Endothelial cell of umbilical vein (primary cell): ENCODE measurements around the gene IGSF1. TPM values are rescaled to one million over a fixed set of nuclear protein-coding genes. Genes with fewer than 3 reads are reported as not detected.
"Not testable (repeated sequence)": the region's sequence is repeated elsewhere in the genome, so short reads cannot be mapped to it uniquely, and the experiment has no call there.

Experiments used
- BruUV-seq: library from RNA; stranded (reverse); fragments of 400-500 nt; replicated peaks from 2 replicates; lab custom pipeline; 2021; lab: Mats Ljungman, UMichigan
- CTCF ChIA-PET: fragments of 300-600, 350-600 bp; sonication (Branson Sonifier 250); formaldehyde crosslinking; loops from one replicate; lab custom pipeline; 2021; ENCODE audit warnings: antibody characterized with exemption, inconsistent platforms; lab: Charles Lee
- POLR2A ChIA-PET: fragments of 300-600, 350-600 bp; sonication (Branson Sonifier 250); formaldehyde crosslinking; loops from one replicate; lab custom pipeline; 2021; ENCODE audit warnings: antibody characterized with exemption, inconsistent platforms; lab: Charles Lee
- DNase-seq: peaks from one replicate; pipeline ENCODE4 v3.0.0-alpha.2; 2011; ENCODE audit warnings: low read depth, low spot score
- FAIRE-seq: peaks from 2 replicates; lab custom pipeline; 2011; peaks lifted over from hg19 to GRCh38; lab: Jason Lieb, UNC
- H2AFZ ChIP-seq: 2 replicates; pipeline ENCODE4 v1.6.0; 2012; ENCODE audit warnings: low read depth, low read length, control low read depth, inconsistent platforms
- H3K27ac ChIP-seq: 2 replicates; pipeline ENCODE4 v1.5.1; 2011; ENCODE audit warnings: low read depth, mild to moderate bottlenecking, control low read depth, low read length, moderate library complexity; ENCODE audit not compliant: insufficient read depth
- H3K27me3 ChIP-seq, 2 experiments: 2 replicates each; pipeline versions ENCODE4 v1.6.0 to v1.6.1; 2011; ENCODE audit warnings: low read length in 2 of 2, mixed read lengths in 1 of 2; ENCODE audit not compliant: control insufficient read depth in 2 of 2, insufficient read depth in 2 of 2
- H3K36me3 ChIP-seq, 2 experiments: 2 replicates in 1 of 2; 3 replicates in 1 of 2; pipeline ENCODE4 v1.5.1; 2011; ENCODE audit warnings: low read length in 2 of 2, mild to moderate bottlenecking in 1 of 2, moderate library complexity in 1 of 2; ENCODE audit not compliant: control insufficient read depth in 2 of 2, insufficient read depth in 2 of 2; ENCODE audit errors: extremely low read depth in 1 of 2
- H3K4me1 ChIP-seq: 3 replicates; pipeline ENCODE4 v1.5.1; 2011; ENCODE audit warnings: mild to moderate bottlenecking, low read length; ENCODE audit not compliant: control insufficient read depth, insufficient read depth; ENCODE audit errors: extremely low read depth
- H3K4me2 ChIP-seq: 2 replicates; pipeline ENCODE4 v1.6.1; 2011; ENCODE audit warnings: low read length, control low read depth, mixed read lengths; ENCODE audit not compliant: insufficient read depth
- H3K4me3 ChIP-seq, 3 experiments: fragments of 200-600 bp in 1 of 3; sonication (generic), shearing (Covaris generic) in 1 of 3; replicated peaks in 1 of 3; 2 replicates each; pipeline ENCODE4 v1.5.1; 2011 to 2016; ENCODE audit warnings: control low read depth in 3 of 3, low read length in 3 of 3, mild to moderate bottlenecking in 2 of 3, inconsistent platforms in 1 of 3, low read depth in 1 of 3, moderate library complexity in 1 of 3; ENCODE audit not compliant: insufficient read depth in 1 of 3
- H3K79me2 ChIP-seq: 2 replicates; pipeline ENCODE4 v1.6.0; 2012; ENCODE audit warnings: low read length, inconsistent platforms; ENCODE audit not compliant: control insufficient read depth, insufficient read depth
- H3K9ac ChIP-seq: replicated peaks from 2 replicates; pipeline ENCODE3; 2011; ENCODE audit warnings: low read length, control low read depth; ENCODE audit not compliant: insufficient read depth; ENCODE audit errors: extremely low read depth
- H3K9me1 ChIP-seq: replicated peaks from 3 replicates; pipeline ENCODE4 v1.6.0; 2011; ENCODE audit warnings: mild to moderate bottlenecking, low read length; ENCODE audit not compliant: control insufficient read depth, insufficient read depth; ENCODE audit errors: extremely low read depth
- H3K9me3 ChIP-seq: replicated peaks from 2 replicates; pipeline ENCODE4 v1.5.1; 2012; ENCODE audit warnings: low read length, inconsistent platforms; ENCODE audit not compliant: control insufficient read depth, insufficient read depth
- H4K20me1 ChIP-seq: replicated peaks from 2 replicates; pipeline ENCODE3; 2011; ENCODE audit warnings: mild to moderate bottlenecking, low read length; ENCODE audit not compliant: control insufficient read depth, insufficient read depth; ENCODE audit errors: extremely low read depth
- CTCF ChIP-seq, 2 donors: IDR thresholded peaks; 1 replicate in 1 of 2; 2 replicates in 1 of 2; pipeline ENCODE4 v1.5.1; 2011; ENCODE audit warnings: low read length in 2 of 2, mild to moderate bottlenecking in 2 of 2, moderate library complexity in 2 of 2, control low read depth in 1 of 2, inconsistent platforms in 1 of 2, low read depth in 1 of 2; ENCODE audit not compliant: insufficient read depth in 1 of 2; ENCODE audit errors: extremely low read depth in 1 of 2
- EZH2 ChIP-seq: IDR thresholded peaks from 2 replicates; pipeline ENCODE4 v1.6.1; 2012; ENCODE audit warnings: borderline replicate concordance, low read depth, mild to moderate bottlenecking, moderate library complexity, low read length, inconsistent platforms; ENCODE audit not compliant: severe bottlenecking
- FOS ChIP-seq: IDR thresholded peaks from 2 replicates; pipeline ENCODE4 v1.6.1; 2011; ENCODE audit warnings: mild to moderate bottlenecking, low read length, moderate library complexity, borderline replicate concordance; ENCODE audit not compliant: insufficient read depth
- GATA2 ChIP-seq: IDR thresholded peaks from 2 replicates; pipeline ENCODE4 v1.7.0; 2011; ENCODE audit warnings: low read depth, mild to moderate bottlenecking, moderate library complexity, mixed read lengths, low read length; ENCODE audit not compliant: insufficient read length, insufficient read depth
- JUN ChIP-seq: IDR thresholded peaks from 2 replicates; pipeline ENCODE4 v1.6.1; 2011; ENCODE audit warnings: borderline replicate concordance, low read depth; ENCODE audit not compliant: insufficient read length, insufficient read depth
- MAX ChIP-seq: IDR thresholded peaks from 2 replicates; pipeline ENCODE4 v1.6.1; 2011; ENCODE audit not compliant: insufficient read depth, insufficient read length
- MYC ChIP-seq: IDR thresholded peaks from one replicate; pipeline ENCODE4 v1.6.1; 2011; ENCODE audit warnings: mild to moderate bottlenecking, low read depth, low read length
- POLR2A ChIP-seq: IDR thresholded peaks from 2 replicates; pipeline ENCODE4 v1.6.1; 2012; ENCODE audit warnings: low read depth, mild to moderate bottlenecking, control low read depth, low read length
- POLR2AphosphoS5 ChIP-seq: IDR thresholded peaks from 2 replicates; pipeline ENCODE4 v1.6.1; 2012; ENCODE audit warnings: low read depth, mild to moderate bottlenecking, control low read depth, low read length, moderate library complexity; ENCODE audit not compliant: insufficient read depth
- dilution Hi-C: fragments of 300-500 bp; cut with MboI; formaldehyde crosslinking; loops from one replicate; pipeline ENCODE4 v1.15.0; 2019; ENCODE audit warnings: low sequenced_read_pairs; ENCODE audit not compliant: extremely low pct_ligation_motif_present
- intact Hi-C: fragments of 100-400 bp; cut with micrococcal nuclease; formaldehyde crosslinking; loops from one replicate; pipeline ENCODE4 v1.10.0; 2022
- polyA plus RNA-seq, 4 experiments: library from polyadenylated mRNA; depleted of rRNA in 3 of 4; stranded (reverse) in 3 of 4; unstranded in 1 of 4; fragments of >200 nt; gene quantifications; 2 replicates each; pipeline versions ENCODE4 v1.2.1 to v1.2.3, GENCODE V29; 2011 to 2012; ENCODE audit warnings: missing spikeins in 1 of 4
- total RNA-seq: library from RNA; stranded (reverse); gene quantifications from 2 replicates; pipeline ENCODE4 v1.2.3, GENCODE V29; 2021

The IGSF1 gene
- total and polyA plus RNA-seq, 2 donors (not counting 3 experiments of a cell fraction or from before 2014, with no cell fraction given) = not detected

- H3K27me3 ChIP-seq = no peaks in the 10 kb centered on the region
- no peaks in the 10 kb centered on the region for H4K20me1 ChIP-seq
- POLR2A ChIA-PET = no interaction called here
- TF ChIP-seq CTCF (IDR thresholded peaks at IDR 0.05; ENCODE audit: extremely low read depth in 1 of 2, insufficient read depth in 1 of 2, low read depth in 1 of 2, low read length in 2 of 2) (no peak), POLR2AphosphoS5 (no peak), MYC (no peak), JUN (no peak), FOS (no peak), GATA2 (no peak), MAX (no peak), POLR2A (no peak), EZH2 (no peak)
- H3K4me2 ChIP-seq = no peak overlapping the region
- FAIRE-seq = no peak
- CTCF ChIA-PET = no interaction called here
- dilution Hi-C loops = no loop called here
- no peak overlapping the region for H2AFZ ChIP-seq
- H3K27ac ChIP-seq = no peak overlapping the region
- no TSS peak for BruUV-seq
- no peaks in the 10 kb centered on the region for H3K36me3 ChIP-seq
- no peak for DNase-seq
- H3K9me1 ChIP-seq = no peaks in the 10 kb centered on the region
- no peak overlapping the region for H3K4me3 ChIP-seq
- H3K4me1 ChIP-seq = no peaks in the 10 kb centered on the region
- H3K9ac ChIP-seq = no peak overlapping the region
- no peaks in the 10 kb centered on the region for H3K79me2 ChIP-seq
- no peaks in the 10 kb centered on the region for H3K9me3 ChIP-seq
- intact Hi-C loops = no loop called here
These were observed 31.7 kb downstream of the IGSF1 start for GRCh38 chrX:131257367-131257766.

GRCh38 chrX:131250984-131251738 is 37.9 kb downstream of the IGSF1 start:
- H3K79me2 ChIP-seq, H3K9me1 ChIP-seq, H3K9ac ChIP-seq, dilution Hi-C loops, H3K27me3 ChIP-seq, H3K4me3 ChIP-seq, H3K4me2 ChIP-seq, CTCF ChIA-PET, FAIRE-seq, H2AFZ ChIP-seq, H4K20me1 ChIP-seq, H3K9me3 ChIP-seq, H3K27ac ChIP-seq, intact Hi-C loops, BruUV-seq, POLR2A ChIA-PET, H3K4me1 ChIP-seq, DNase-seq, H3K36me3 ChIP-seq: not testable (repeated sequence)
